GM18868 (cell line): Measurements from ENCODE around the gene NTN1.

ENCODE experiments used
- ATAC-seq: cut with Tn5 transposase; IDR thresholded peaks from one replicate; pipeline ENCODE4 v1.9.1; 2021; ENCODE audit warnings: mild to moderate bottlenecking, moderate library complexity; ENCODE audit not compliant: unreplicated experiment

The NTN1 gene

GRCh38 chr17:9266031-9266680, 244.8 kb downstream of the NTN1 start:
- ATAC-seq = no peak

- no peak for ATAC-seq
Observed at GRCh38 chr17:9266697-9267117, 245.4 kb downstream of the NTN1 start.

- no peak for ATAC-seq
Observed at GRCh38 chr17:9268546-9268945, 247.2 kb downstream of the NTN1 start.

GRCh38 chr17:9269350-9270035, 248.2 kb downstream of the NTN1 start:
- no peak for ATAC-seq

- ATAC-seq = no peak
Observed at GRCh38 chr17:9270921-9271320, 249.6 kb downstream of the NTN1 start.

GRCh38 chr17:9271989-9272388, 250.7 kb downstream of the NTN1 start:
- no peak for ATAC-seq

- no peak for ATAC-seq
Observed at GRCh38 chr17:9272501-9273200, 251.3 kb downstream of the NTN1 start.

GRCh38 chr17:9273428-9274391, 252.4 kb downstream of the NTN1 start:
- no peak for ATAC-seq

- no peak for ATAC-seq
Observed at GRCh38 chr17:9274973-9275372, 253.7 kb downstream of the NTN1 start.

- ATAC-seq = no peak
Observed at GRCh38 chr17:9279893-9280292, 258.6 kb downstream of the NTN1 start.

- no peak for ATAC-seq
Observed at GRCh38 chr17:9283909-9284308, 262.6 kb downstream of the NTN1 start.

- no peak for ATAC-seq
Observed at GRCh38 chr17:9284884-9285283, 263.6 kb downstream of the NTN1 start.

GRCh38 chr17:9285602-9286427, 264.5 kb downstream of the NTN1 start:
- ATAC-seq = no peak

GRCh38 chr17:9286434-9286833, 265.1 kb downstream of the NTN1 start:
- no peak for ATAC-seq

GRCh38 chr17:9287306-9287705, 266.0 kb downstream of the NTN1 start:
- no peak for ATAC-seq

GRCh38 chr17:9290226-9290613, 268.9 kb downstream of the NTN1 start:
- no peak for ATAC-seq

GRCh38 chr17:9291912-9292560, 270.7 kb downstream of the NTN1 start:
- no peak for ATAC-seq

- ATAC-seq = no peak
Observed at GRCh38 chr17:9292561-9292941, 271.2 kb downstream of the NTN1 start.
